NOMO-1 treated with DMSO at 0.1 percent for 48 hours (cell line): ENCODE results near the gene HDLBP.

Source experiments
- DNase-seq: peaks from one replicate; lab custom pipeline; 2025; ENCODE audit not compliant: unreplicated experiment; lab: John Stamatoyannopoulos, UW

The HDLBP gene

GRCh38 chr2:241216211-241216761 is 99.2 kb downstream of the HDLBP start:
- DNase-seq, result no peak

DNA sequence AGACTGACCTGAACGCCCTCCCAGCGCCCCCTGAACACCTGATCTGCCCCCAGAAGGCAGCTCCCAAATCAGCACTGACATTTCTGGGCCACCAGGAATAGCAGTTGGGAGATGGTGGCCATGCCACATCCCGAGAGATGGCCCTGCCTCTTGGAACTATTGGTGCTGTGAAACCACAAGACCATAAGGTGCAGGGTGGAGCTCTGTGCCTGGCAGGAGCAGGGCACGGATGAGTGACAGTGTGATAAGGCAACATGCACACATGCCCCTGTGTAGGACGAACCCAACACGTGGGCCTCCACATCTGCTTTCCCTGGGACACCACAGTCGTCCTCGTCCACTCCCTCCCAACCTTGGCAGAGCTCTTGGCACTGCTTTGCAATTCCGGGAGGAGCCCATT is 100.1 kb downstream of the HDLBP start:
- no peak for DNase-seq

GRCh38 chr2:241214766-241215165 is 100.7 kb downstream of the HDLBP start:
- no peak for DNase-seq

DNA sequence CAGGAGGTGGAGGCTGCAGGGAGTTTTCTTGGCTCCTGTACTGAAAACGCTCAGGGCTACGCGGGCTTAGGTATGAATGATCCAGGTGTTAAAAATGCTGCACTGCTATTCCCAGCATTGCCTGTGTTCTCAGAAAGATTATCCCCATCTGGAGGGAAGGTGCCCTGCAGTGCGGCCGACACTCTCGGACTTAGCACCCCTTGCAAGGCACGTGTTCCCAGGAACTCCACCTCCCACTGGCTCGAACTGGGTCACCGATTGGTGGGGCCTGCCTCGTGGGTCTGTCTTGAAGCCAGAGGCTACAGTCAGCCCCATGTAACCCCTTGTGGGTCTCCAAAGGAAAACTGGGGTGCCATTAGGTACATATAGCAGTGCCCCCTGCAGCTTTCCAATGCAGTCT is 101.3 kb downstream of the HDLBP start:
- DNase-seq, result no peak

DNA sequence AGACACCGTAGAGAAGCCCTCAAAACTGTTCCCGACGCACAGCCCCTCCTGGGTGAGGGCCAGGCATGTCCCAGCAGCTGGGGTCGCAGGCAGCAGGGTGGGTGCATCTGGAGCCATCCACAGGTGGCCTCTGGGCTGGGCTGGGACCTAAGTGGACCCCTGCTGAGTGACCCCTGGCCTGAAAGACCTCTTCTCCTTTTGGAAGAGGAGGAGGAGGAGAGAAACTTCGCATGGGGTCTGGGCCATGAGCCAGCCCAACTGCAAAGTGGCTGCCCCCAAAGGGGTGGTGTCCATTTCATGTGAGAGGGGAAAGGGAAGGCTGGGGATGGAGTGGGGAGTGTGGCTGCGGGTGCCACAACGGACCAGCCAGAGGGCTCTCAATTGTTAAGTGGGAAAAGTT is 101.9 kb downstream of the HDLBP start:
- no peak for DNase-seq

DNA sequence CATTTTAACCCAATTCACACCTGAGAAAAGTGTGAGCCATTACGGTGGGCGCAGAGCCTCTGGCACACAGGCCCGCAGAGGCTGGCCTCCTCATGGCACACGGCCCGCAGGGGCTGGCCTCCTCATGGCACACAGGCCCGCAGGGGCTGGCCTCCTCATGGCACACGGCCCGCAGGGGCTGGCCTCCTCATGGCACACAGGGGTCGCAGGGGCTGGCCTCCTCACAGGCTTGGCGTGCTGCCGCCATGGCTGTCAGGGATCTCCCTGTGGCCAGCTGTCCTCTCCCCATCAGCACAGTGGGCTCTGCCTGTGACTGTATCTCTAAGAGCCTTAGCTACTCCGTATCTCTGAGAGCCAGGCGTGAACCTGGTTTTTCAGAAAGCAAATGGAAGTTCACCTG is 102.4 kb downstream of the HDLBP start:
- DNase-seq, result no peak

GRCh38 chr2:241211276-241211675 is 104.2 kb downstream of the HDLBP start:
- DNase-seq, result no peak

- no peak for DNase-seq
Observed at GRCh38 chr2:241209271-241209670, 106.2 kb downstream of the HDLBP start.

GRCh38 chr2:241208058-241208457 is 107.4 kb downstream of the HDLBP start:
- DNase-seq, result no peak

- no peak for DNase-seq
Observed at GRCh38 chr2:241207641-241208040, 107.8 kb downstream of the HDLBP start.

- DNase-seq, result no peak
Observed at GRCh38 chr2:241207151-241207550, 108.3 kb downstream of the HDLBP start.

DNA sequence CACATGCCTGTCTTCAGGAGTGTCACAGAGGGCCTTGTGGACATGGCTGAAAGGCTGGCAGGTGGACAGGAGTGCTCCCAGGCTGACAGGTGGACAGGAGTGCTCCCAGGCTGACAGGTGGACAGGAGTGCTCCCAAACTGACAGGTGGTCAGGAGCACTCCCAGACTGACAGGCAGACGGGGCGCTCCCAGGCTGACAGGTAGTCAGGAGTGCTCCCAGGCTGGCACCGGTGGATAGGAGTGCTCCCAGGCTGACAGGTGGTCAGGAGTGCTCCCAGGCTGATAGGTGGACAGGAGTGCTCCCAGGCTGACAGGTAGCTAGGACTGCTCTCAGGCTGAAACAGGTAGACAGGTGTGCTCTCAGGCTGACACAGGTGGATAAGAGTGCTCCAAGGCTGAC is 110.4 kb downstream of the HDLBP start:
- no peak for DNase-seq

DNA sequence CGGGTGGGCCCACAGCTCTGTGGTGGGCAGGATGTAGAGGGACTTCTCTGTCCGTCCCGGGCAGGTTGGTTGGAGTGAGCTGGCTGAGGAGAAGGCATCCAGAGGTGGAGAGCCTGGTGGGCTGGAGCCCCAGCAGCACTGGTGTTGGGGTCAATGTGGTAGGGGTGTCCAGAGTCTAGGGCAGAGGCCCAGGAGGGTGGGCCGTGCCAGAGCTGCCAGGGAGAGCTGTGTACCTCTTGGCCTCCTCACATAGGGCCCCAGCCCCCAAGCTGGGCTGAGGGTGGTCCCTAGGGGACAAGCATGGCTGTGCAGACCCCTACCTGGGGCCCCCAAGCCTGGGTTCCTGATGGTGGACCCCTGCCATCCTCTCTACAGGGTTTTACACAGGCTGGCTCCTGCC is 111.0 kb downstream of the HDLBP start:
- no peak for DNase-seq

GRCh38 chr2:241204010-241204384 is 111.5 kb downstream of the HDLBP start:
- DNase-seq, result no peak

DNA sequence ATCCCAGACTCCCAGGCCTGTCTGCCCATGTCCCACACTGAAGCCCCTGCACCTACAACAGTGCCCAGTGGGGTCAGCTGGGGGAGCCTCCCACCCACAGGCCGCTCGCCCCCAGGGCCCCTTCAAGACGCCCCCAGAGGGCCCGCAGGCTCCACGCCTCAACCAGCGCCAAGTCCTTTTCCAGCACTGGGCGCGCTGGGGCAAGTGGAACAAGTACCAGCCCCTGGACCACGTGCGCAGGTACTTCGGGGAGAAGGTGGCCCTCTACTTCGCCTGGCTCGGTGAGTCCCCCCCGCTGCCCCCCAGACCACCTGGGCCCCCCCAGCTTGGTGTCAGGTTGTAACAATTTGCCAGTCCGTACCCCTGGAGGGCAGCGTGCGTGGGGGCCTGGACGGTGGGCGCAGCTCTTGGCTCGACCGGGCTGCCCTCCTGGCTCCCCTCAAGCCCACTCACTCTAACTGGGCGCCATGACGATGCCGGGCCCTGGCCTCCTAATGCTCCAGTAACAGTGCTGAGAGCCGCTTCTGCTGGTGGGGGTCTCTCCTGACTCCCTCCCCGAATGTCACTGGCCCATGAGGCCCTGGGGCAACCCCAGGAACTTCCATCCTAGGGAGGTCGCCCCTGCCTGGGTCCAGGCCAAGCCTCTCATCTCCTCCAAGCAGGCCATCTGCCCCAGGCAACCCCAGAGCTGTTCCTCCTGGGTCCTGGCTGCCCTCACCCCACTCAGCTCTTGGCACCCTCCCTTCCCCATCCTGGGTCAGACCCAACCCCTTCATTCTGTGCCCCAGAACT is 112.1 kb downstream of the HDLBP start:
- no peak for DNase-seq

GRCh38 chr2:241202681-241203080 is 112.8 kb downstream of the HDLBP start:
- DNase-seq, result no peak

GRCh38 chr2:241202268-241202585 is 113.2 kb downstream of the HDLBP start:
- DNase-seq, result no peak

DNA sequence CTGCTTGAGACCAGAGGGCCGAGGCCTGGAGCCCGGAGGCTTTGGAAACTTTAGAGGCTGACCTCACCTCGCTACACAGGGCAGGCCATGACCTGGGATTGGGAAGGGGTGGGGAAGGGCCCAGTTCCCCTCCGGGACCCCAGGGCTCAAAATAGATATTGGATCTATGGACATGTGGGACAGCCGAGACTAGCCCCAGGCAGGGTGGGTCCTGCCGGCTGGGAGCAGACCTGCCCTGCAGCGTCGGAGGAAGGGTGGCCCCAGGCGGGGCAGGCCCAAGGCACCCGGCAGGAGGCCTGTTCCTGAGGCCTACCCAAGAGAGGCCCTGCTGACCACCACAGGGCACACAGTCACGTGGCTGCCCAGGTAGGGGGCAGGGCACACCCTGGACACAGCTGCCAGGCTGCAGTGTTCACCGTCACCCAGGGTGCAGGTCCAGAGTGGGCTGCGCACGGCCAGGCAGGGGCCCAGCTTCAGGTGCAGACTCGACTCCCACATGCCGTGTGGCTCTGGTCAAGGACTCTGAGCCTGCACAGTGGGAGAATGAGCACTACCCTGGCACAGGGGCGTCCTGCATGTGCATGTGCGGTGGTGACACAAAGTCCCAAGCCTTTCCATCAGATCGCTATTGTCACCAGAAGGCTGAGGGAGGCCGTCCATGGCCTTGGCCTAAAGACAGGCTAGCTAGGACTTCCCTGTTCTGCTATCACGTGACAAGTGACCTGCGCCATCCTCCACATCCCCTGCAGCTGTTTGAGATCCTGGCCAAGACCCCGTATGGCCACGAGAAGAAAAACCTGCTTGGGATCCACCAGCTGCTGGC is 113.8 kb downstream of the HDLBP start:
- DNase-seq, result no peak

- DNase-seq, result no peak
Observed at GRCh38 chr2:241200822-241201395, 114.6 kb downstream of the HDLBP start.

- DNase-seq, result no peak
Observed at GRCh38 chr2:241199897-241200821, 115.3 kb downstream of the HDLBP start.

- DNase-seq, result no peak
Observed at GRCh38 chr2:241199286-241199685, 116.2 kb downstream of the HDLBP start.
